Measurements from ENCODE around the gene LPCAT1. TPM values are rescaled to one million over a fixed set of nuclear protein-coding genes. Genes with fewer than 3 reads are reported as not detected.
"Not testable (repeated sequence)": the region's sequence is repeated elsewhere in the genome, so short reads cannot be mapped to it uniquely, and the experiment has no call there.

Gene LPCAT1
- total RNA-seq, 1 donor from 2014 or later: 74.8 TPM

- H3K27ac Mint-ChIP-seq: no peak overlapping the region
- H3K4me1 Mint-ChIP-seq: no peaks in the 10 kb centered on the region
- peaks cover 4% of the 10 kb centered on the region for H3K36me3 Mint-ChIP-seq
- no peaks in the 10 kb centered on the region for H3K9me3 Mint-ChIP-seq
- H3K27me3 Mint-ChIP-seq (ENCODE audit: low read depth): no peaks in the 10 kb centered on the region
- TF ChIP-seq CTCF (IDR thresholded peaks at IDR 0.05; ENCODE audit: unreplicated experiment): no peak
- no peak for DNase-seq (ENCODE audit: low spot score in 2 of 2, unreplicated experiment in 2 of 2)
- no peak overlapping the region for H3K4me3 Mint-ChIP-seq
Observed at GRCh38 chr5:1477341-1477740, 46.4 kb downstream of the LPCAT1 start.

GRCh38 chr5:1476967-1477310, 46.8 kb downstream of the LPCAT1 start:
- H3K27me3 Mint-ChIP-seq (ENCODE audit: low read depth): no peaks in the 10 kb centered on the region
- H3K36me3 Mint-ChIP-seq: peaks cover 4% of the 10 kb centered on the region
- no peak overlapping the region for H3K4me3 Mint-ChIP-seq
- H3K27ac Mint-ChIP-seq: no peak overlapping the region
- no peaks in the 10 kb centered on the region for H3K4me1 Mint-ChIP-seq
- no peak for DNase-seq (ENCODE audit: low spot score in 2 of 2, unreplicated experiment in 2 of 2)
- H3K9me3 Mint-ChIP-seq: no peaks in the 10 kb centered on the region
- no peak for TF ChIP-seq CTCF (IDR thresholded peaks at IDR 0.05; ENCODE audit: unreplicated experiment)

GRCh38 chr5:1476181-1476966, 47.4 kb downstream of the LPCAT1 start:
- Mint-ChIP-seq H3K27ac (no peak overlapping the region), H3K9me3 (no peaks in the 10 kb centered on the region), H3K4me3 (no peak overlapping the region), H3K36me3 (peaks cover 10% of the 10 kb centered on the region), H3K4me1 (no peaks in the 10 kb centered on the region), H3K27me3 (ENCODE audit: low read depth) (no peaks in the 10 kb centered on the region)
- TF ChIP-seq CTCF (IDR thresholded peaks at IDR 0.05; ENCODE audit: unreplicated experiment): no peak
- no peak for DNase-seq (ENCODE audit: low spot score in 2 of 2, unreplicated experiment in 2 of 2)

- not testable (repeated sequence) for H3K4me1 Mint-ChIP-seq; H3K27me3 Mint-ChIP-seq (ENCODE audit: low read depth); DNase-seq (ENCODE audit: low spot score in 2 of 2, unreplicated experiment in 2 of 2); H3K9me3 Mint-ChIP-seq; H3K27ac Mint-ChIP-seq; H3K4me3 Mint-ChIP-seq
- H3K36me3 Mint-ChIP-seq: peaks cover 12% of the 10 kb centered on the region
Observed at GRCh38 chr5:1475544-1475900, 48.2 kb downstream of the LPCAT1 start.

GRCh38 chr5:1474866-1475543, 48.8 kb downstream of the LPCAT1 start:
- no peak for TF ChIP-seq CTCF (IDR thresholded peaks at IDR 0.05; ENCODE audit: unreplicated experiment)
- DNase-seq (ENCODE audit: low spot score in 2 of 2, unreplicated experiment in 2 of 2): no peak
- Mint-ChIP-seq H3K27ac (no peak overlapping the region), H3K27me3 (ENCODE audit: low read depth) (no peaks in the 10 kb centered on the region), H3K4me1 (no peaks in the 10 kb centered on the region), H3K36me3 (peaks cover 12% of the 10 kb centered on the region), H3K9me3 (no peaks in the 10 kb centered on the region), H3K4me3 (no peak overlapping the region)

- peaks cover 12% of the 10 kb centered on the region for H3K36me3 Mint-ChIP-seq
- H3K27me3 Mint-ChIP-seq (ENCODE audit: low read depth): no peaks in the 10 kb centered on the region
- no peaks in the 10 kb centered on the region for H3K9me3 Mint-ChIP-seq
- H3K4me3 Mint-ChIP-seq: no peak overlapping the region
- H3K27ac Mint-ChIP-seq: no peak overlapping the region
- no peak for TF ChIP-seq CTCF (IDR thresholded peaks at IDR 0.05; ENCODE audit: unreplicated experiment)
- H3K4me1 Mint-ChIP-seq: no peaks in the 10 kb centered on the region
- no peak for DNase-seq (ENCODE audit: low spot score in 2 of 2, unreplicated experiment in 2 of 2)
Observed at GRCh38 chr5:1474183-1474839, 49.4 kb downstream of the LPCAT1 start.

Measured in mesothelial cell of epicardium (in vitro differentiated cells).